HG02943 (cell line): ENCODE results near the gene GGT5.
"Not testable (repeated sequence)": the region's sequence is repeated elsewhere in the genome, so short reads cannot be mapped to it uniquely, and the experiment has no call there.

Experiments
- ATAC-seq: cut with Tn5 transposase; IDR thresholded peaks from one replicate; pipeline ENCODE4 v1.9.1; 2021; ENCODE audit warnings: mild to moderate bottlenecking, low read depth, moderate library complexity; ENCODE audit not compliant: unreplicated experiment

Gene GGT5

DNA sequence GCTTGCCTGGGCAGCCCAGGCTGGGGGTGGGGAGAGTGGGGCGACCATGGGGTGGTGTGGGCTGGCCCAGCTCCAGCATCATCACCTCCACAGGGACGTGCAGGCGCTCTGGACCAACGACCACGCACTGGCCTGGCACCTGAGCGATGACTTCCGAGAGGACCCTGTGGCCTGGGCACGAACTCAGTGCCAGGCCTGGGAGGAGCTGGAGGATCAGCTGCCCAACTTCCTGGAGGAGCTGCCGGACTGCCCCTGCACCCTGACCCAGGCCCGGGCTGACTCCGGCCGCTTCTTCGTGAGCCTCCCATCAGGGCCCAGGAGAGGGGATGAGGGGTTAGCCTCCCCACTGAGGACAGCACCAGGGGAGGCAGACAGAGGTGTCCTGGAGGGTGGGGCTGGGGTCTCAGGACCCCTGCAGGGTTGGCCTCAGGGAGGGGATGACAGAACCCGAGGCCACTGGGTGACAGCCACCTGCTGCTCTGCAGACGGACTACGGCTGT, 59.8 kb downstream of the GGT5 start:
- no peak for ATAC-seq

DNA sequence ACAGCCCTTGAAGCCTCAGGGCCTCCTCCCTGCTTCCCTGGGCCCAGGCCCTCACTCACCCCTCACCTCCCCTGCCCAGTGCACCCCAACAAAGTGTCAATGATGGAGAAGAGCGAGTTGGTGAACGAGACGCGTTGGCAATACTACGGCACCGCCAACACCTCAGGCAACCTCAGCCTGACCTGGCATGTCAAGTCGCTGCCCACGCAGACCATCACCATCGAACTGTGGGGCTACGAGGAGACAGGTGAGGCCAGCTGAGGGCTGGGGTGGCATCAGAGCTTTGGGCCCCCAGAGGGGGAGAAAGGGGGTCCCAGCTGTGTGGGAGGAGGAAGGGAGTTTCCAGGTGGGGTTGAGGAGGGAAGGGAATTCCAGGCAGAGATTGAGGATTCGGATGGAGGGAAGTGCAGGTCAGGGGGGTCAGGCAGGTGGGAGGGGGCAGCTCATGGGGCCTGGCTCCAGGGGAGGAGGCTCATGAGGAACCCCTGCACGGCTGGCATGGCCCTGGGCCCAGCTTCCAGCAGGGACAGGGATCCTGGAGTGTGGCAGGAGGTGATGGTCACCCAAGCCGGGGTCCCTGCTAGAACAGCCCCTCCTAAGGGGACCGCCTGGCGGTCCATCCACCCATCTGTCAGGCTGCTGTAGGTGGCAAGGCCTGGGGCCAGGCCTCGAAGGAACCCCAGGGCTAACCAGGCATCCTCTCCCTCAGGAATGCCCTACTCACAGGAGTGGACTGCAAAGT, 60.7 kb downstream of the GGT5 start:
- ATAC-seq, result no peak

DNA sequence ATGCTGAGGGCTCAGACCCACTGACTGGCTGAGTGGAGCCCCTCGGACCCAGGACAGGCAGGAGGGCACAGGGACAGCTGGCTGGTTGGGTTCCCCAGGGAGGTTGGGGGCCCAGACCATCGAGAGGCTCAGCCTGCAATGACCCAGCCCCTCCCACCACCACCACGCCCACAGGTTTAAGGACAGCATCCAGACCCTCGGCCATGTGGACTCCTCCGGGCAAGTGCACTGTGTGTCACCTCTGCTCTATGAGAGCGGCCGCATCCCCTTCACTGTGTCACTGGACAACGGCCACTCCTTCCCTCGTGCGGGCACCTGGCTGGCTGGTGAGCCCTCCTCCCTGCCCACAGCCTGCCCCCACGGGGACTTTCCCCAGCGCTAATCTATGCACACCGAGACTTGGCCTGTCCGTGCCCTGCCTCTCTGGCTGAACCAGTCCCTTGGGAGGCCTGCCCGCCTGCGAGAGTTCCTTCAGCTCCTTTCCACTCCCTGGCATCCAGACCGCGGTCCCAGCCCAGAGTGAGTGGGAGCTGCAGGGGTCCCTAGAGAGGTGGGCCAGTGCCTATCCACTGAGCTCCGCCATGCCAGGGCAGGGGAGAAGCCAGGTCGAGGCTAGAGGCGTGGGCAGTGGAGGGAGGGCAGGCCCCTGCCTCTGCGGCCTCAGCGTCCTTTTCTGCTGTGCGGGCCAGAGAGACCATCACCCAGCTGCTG, 61.4 kb downstream of the GGT5 start:
- ATAC-seq, result no peak

DNA sequence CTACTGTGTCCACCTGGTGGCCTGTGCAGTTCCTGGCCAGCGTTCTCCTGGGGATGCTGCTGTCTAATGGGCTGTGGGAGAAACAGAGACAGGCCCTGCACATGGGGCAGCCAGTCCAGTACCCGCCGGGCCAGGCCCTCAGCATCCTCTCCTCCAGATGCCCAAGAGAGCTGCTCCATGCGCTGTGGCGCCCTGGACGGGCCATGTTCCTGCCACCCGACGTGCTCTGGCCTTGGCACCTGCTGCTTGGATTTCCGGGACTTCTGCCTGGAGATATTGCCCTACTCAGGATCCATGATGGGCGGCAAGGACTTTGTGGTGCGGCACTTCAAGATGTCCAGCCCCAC, 62.0 kb downstream of the GGT5 start:
- ATAC-seq, result not testable (repeated sequence)

DNA sequence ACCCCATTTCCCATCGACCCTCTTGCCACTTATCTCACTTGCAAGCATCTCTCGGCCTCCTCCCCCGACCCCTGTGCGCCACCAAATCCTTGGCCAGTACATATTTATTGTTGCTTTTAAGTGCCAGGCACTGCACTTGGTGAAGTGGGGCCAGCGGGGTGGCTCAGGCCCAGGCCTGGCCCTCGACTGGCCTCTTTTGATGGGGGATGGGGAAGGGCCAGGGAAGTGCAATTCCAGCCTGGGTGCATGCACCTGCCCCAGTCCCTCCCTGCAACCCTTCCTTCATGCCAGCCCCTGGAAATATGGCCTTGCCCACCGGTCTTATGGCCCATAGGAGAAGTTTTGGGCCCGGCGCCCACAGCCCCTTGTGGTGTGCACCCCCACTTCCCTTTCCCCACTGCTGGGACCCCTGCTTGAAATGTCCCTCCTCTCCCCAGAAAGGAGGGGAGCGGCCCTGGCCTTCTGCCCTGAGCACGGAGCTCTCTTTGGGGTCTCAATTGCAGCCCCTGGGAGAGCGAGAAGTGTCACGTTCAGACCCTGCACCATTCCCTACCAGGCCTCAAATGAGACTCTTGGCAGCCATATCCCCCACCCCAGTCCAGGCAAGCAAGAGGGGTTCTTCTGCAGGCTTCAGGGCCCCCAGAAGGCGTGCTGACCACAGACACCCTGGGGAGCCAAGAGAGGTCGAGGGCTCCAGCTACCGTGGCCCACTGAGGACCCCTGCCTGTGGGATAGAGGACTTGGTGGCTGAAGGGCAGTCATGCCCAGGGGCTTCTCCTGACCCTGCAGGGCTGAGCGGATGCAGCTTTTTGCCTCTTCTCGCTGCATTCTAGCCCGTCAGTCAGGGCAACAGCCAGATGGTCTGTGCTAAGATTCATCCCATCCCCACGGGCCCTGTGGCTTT, 62.6 kb downstream of the GGT5 start:
- ATAC-seq, result no peak

DNA sequence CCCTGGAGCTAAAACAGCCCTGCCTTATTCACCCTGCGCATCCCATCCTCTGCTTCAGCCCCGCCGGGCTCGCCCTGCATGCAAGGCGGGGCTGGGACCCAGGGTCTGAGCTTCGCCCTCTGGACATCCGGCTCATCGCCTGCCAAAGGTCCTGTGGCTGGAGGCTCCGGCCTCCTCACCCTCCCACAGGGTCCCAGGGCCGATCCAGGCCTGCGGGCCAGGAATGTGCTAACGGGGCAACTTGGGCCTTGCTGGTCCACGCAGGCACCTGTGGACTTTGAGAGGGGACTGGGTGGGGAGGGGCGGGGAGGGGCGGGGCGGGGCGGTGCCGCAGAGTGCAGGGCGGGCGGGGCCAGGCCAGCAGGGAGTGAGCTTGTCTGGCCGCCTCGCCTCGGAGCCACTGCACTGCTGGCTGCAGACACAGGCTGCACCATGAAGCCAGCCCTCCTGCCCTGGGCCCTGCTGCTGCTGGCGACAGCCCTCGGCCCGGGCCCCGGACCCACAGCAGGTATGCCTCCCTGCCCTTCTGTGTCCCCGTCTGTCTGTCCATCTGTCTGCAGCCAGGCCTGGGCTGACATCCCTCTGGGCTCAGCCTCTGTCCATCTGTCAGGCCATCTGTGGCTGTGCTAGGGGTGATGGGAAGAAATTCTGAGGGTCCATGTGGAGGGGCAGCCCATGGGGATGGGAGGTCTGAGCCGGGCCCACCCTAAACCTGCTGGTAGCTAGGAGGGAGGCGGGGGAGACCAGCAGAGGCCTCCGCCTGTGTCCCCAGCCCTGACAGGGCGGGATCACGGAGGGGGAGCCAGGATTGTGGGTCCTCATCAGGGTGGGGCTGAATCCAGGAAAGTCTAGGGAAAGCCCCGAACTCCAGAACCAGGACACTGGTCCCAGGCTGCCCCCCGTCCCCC, 63.5 kb downstream of the GGT5 start, which contains the start of gene SUSD2:
Gene SUSD2 (plus strand): TSS at position 400 of the 908 bp plus-strand sequence. CDS start 33 bp downstream, at position 433.
- ATAC-seq, result no peak

DNA sequence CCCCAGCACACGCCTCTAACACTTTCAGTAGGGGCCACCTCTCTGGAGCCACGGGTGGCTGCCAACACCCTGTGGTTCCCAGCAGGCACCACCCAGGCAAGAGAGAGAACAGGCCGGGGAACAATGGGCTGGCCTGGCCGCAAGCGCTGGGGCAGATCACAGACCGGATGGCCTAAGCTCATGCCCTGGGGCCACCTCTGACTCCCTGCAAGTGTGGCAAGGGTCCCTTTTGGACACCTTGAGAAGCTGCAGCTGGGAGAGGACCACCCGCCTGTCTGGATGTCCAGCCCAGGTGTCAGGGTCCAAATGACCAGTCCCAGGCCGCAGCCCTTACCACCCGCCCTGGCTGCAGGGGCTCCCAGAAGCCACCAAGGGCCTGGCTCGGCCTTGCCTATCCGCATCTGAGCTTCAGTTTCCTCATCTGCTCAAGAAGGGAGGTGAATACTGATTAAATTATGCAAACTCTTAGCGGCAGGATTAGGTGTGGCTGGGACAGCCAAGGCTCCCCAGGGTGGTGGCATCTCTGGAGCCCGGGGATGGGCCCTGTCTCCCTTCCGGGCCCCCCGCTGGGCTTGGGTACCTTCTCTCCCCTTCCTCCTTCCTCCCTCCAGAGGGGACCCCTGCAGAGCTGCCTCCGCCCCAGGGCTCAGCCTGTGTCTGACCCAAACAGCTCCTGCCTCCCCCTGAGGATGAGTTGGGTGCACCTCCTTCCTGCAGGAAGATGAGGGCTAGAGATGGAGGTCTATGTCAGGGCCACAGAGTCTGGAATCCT, 64.4 kb downstream of the GGT5 start:
- ATAC-seq, result no peak

DNA sequence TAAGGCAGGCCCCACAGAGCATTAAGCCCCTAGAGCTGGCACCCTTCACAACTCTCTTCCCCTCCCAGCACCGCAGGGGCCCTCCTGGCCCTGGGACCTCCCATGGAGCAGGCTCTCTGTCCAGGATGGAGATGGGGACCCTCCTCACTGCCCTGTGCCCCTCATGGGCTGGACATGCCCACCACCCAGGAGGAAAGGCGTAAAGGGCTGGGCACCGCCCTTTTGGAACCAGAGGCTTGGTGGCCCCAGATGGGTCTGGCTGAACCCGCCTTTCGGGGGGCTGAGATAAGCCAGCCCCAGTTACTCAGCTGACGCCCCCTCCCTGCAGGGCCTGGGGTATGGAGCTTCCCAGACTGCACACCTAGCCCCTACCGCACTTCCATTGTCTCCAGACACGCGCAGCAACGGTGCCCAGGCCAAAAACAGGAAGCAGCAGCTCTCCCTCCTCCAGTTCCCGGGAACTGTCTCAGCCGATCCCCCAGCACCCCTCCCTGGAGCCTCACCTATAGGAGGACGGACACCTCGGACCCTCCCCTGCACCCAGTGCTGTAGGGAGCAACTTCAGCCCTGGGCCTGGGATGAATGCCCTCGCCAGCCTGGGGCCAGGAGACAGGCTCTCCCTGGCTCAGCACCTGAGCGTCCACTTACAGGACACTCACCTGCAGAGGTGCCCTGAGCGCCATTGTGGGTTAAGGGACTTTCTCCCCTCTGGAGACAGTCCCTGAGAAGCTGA, 65.2 kb downstream of the GGT5 start:
- ATAC-seq, result no peak

DNA sequence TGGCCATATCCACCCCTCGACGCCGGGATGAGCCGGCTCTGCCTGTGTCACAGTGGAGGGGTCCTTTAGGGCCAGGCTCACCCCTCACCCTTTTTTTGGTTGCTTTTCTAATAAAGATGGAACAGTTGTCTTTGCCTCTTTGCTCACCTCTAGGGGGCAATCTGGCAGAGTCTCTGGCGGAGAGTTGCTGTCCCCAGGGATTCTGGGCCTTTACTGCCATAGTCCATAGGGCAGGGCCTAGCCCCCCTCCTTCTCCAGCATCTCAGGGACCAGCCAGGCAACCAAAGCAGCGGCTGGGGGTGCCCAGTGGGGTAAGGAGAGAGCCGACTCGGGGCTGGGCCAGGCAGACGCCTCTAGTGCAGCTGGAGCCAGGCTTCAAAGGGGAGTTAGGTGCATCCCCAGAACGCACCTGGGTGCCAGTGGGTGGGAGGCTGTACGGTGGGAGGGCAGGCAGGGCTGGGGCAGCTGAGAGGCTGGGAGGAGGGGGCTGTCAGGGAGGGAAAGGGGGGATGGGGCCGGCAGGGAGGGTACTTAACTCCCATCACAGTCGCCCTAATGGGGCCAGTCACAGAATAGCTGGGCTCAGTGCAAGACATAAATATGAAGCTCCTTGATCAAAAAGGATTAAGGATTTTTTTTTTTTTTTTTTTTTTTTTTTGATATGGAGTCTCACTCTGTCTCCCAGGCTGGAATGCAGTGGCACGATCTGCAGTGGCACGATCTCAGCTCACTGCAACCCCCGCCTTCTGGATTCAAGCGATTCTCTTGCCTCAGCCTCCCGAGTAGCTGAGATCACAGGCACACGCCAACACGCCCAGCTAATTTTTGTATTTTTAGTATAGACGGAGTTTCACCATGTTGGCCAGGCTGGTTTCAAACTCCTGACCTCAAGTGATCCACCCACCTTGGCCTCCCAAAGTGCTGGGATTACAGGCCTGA, 66.1 kb downstream of the GGT5 start:
- ATAC-seq, result no peak

DNA sequence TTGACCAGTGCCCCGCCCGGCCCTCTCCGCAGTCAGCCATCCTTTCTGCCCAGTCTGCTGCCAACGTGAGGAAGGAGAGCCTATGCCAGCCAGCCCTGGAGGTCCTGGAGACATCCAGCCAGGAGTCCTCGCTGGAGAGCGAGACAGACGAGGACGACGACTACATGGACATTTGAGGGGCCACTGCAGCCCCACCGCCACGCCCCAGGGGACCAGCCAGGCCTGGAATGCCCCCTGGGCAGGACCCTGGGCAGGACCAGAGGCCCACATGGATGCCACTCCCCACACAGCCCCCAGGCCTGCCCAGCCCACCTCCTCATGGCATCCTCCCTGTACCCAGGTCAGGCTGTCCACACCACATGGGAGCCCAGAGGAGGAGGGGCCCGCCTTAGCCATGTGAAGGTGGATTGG, 66.9 kb downstream of the GGT5 start:
- ATAC-seq, result no peak

DNA sequence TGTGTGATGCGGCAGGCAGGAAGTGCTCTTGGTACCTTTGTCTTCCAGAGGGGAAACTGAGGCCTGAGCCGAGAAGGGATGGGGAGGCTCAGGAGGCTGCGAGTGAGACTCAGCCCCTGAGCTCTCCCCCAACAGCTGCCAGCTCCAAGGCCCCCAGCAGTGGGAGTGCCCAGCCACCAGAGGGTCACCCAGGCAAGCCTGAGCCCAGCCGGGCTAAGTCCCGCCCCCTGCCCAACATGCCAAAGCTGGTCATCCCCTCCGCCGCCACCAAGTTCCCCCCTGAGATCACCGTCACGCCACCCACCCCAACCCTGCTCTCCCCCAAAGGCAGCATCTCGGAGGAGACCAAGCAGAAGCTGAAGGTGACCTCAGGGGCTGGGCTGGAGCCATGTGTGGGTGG, 67.4 kb downstream of the GGT5 start:
- no peak for ATAC-seq

DNA sequence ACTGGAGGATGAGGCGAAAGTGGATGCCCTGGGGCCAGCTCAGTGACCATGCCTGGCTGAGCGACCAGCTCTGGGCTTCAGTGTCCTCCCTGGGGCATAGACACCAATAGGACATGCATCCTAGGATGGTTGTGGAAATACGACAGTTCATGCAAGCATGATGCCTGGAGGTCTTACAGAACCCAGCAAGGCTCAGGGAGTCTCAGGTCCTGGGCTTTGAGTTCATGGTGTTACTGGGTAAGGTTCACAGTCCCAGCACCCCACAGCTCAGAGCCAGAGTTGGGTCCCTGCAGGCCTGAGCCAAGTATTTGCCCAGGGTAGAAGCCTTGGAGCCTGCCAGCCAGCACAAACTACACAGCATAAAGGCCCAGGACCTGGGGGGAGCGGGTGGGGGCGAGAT, 67.8 kb downstream of the GGT5 start:
- ATAC-seq, result no peak

DNA sequence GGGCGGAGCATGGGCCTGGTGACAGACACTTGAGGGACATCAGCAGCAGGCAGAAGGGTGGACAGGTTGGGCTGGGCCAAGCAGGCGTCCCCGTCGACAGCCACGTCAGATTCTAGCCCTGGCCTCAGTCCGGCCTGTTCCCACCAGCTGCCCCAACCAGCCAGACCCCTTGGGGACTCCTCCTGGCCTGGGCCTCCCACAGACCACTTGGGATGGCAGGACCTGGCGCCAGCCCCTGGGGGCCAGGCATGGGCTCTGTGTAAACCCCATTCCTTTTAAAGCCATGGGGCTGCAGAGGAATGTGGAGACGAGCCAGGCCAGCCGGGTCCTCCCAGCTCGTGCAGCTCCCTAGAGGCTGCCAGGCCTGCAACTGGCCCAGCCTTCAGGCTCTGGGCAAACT, 68.3 kb downstream of the GGT5 start:
- no peak for ATAC-seq

DNA sequence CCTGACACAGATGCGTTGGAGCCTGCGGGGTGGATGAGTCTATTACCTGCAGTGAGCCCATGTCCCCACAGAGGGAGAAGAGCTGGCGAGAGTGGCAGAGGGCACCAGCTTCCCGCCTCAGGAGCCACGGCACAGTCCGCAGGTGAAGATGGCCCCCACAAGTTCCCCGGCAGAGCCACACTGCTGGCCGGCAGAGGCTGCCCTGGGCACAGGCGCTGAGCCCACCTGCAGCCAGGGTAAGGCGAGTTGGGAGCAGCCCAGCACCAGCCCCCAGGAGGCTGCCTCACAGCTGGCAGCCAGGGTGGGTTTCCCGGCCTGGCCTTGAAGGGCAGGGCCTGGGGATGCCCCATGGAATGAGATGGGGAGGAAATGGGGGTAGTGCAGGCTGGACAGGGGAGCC, 68.8 kb downstream of the GGT5 start:
- ATAC-seq, result no peak

DNA sequence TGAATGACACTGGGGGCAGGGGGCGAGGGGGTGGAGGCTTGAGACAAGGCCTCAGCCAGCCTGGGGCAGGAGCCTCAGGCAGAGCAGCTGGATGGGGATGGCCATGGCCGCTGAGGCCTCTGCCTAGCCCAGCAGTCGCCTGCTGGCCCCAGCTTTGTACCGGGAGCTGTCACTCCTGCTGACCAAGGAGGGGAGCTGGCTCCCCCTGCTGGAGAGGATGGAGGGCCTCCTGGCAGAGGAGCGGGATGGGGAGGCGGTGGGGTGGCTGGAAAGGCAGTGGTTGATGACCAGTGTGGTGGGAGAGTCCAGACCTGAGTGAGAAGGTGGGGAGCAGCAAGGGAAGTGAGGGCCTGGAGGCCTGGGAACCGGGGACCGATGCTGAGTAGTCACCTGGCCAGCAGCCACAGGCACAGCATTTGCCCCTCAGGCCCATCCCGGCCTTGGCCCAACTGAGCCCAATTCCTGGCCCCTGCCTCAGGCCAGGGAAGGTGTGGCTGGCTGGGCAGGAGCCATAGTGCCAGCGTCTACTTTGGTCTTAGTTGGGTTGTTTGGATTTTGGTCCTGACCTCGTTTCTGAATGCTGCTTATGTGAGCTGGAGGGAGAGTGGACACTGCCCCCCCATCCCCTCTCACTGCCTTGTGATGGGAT, 69.6 kb downstream of the GGT5 start:
- ATAC-seq, result no peak

DNA sequence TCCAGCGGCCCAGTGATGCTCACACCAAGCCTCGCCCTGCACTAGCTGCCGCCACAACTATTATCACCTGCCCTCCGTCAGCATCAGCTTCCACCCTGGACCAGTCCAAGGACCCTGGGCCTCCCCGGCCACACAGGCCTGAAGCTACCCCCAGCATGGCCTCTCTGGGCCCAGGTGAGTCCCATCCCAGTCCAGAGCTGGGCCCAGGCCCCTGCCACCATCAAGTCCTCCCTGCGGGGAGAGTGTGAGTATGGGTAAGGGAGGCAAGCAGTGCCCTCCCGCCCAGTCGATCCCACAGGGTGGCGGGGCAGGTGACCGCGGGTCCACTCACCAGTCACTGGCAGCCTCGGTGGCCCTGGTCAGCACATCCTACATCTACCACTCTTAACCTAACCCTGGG, 73.1 kb downstream of the GGT5 start:
- no peak for ATAC-seq

DNA sequence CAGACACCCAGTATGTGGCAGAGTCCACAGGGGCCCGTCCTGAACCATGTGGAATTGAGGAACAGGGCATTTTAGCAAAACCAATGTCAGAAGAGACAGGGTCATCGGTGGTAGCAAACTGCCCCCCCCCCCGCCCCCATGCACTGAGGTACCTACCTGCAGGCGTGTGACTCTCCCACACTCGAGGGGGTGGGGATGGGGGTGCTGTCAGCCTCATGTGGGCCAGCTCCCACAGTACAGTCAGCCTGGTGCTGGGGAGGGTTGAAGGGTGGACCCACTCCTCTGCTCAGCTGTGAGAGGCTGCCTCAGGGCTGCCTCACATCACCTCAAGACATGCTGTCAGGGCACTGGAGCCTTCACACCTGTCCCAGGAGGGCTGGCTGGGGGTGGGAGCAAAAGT, 74.2 kb downstream of the GGT5 start:
- no peak for ATAC-seq
